GM21515 (cell line): ENCODE data around the gene ATG9A.
"Not testable (repeated sequence)": the region's sequence is repeated elsewhere in the genome, so short reads cannot be mapped to it uniquely, and the experiment has no call there.

Experiments used
- ATAC-seq: cut with Tn5 transposase; IDR thresholded peaks from one replicate; pipeline ENCODE4 v1.9.1; 2021; ENCODE audit not compliant: unreplicated experiment

ATG9A gene, protein sequence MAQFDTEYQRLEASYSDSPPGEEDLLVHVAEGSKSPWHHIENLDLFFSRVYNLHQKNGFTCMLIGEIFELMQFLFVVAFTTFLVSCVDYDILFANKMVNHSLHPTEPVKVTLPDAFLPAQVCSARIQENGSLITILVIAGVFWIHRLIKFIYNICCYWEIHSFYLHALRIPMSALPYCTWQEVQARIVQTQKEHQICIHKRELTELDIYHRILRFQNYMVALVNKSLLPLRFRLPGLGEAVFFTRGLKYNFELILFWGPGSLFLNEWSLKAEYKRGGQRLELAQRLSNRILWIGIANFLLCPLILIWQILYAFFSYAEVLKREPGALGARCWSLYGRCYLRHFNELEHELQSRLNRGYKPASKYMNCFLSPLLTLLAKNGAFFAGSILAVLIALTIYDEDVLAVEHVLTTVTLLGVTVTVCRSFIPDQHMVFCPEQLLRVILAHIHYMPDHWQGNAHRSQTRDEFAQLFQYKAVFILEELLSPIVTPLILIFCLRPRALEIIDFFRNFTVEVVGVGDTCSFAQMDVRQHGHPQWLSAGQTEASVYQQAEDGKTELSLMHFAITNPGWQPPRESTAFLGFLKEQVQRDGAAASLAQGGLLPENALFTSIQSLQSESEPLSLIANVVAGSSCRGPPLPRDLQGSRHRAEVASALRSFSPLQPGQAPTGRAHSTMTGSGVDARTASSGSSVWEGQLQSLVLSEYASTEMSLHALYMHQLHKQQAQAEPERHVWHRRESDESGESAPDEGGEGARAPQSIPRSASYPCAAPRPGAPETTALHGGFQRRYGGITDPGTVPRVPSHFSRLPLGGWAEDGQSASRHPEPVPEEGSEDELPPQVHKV

DNA sequence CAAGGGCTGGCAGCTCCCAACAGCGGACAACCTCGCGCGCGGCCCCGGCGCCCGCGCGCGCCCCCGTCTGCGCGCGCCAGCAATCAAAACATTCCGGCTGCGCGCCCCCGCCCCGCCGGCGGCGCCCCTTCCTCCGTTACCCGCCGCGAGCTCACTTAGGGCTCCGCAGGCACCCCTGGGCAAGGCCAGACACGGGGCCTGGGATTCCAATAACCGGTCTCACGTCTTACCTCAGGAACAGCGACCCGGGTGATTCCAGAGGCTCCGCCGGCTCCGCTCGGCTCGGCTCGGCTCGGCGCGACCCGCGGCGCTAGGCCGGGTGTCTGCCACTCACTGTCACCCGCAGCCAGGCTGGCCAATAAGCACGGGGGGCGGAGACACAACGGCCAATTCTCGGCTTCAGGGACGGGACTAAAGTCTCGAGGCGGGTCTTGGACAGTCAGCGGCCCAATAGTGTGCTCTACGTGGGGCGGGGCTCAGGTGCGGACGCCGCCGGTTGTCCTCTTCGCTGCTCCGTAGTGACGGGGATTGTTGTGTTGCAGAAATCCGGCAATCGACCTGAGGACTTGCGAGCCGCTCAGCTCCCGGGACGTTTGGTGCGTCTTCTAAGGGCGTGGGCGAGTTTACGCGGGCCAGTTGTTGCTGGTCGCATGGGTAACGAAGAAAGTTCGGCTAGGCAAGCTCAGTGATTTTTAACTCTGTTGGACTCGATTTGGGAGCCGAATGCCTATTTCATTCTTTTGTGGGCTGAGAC, at the start of gene ATG9A, which contains the start of gene ANKZF1:
Gene ATG9A (minus strand): TSS at position 332 of the 754 bp plus-strand sequence. CDS start 1,612 bp downstream, outside the sequence.
Gene ANKZF1 (plus strand): TSS at position 502 of the 754 bp plus-strand sequence. CDS start 452 bp downstream, outside the sequence.
- peak; percentile 97 for ATAC-seq

DNA sequence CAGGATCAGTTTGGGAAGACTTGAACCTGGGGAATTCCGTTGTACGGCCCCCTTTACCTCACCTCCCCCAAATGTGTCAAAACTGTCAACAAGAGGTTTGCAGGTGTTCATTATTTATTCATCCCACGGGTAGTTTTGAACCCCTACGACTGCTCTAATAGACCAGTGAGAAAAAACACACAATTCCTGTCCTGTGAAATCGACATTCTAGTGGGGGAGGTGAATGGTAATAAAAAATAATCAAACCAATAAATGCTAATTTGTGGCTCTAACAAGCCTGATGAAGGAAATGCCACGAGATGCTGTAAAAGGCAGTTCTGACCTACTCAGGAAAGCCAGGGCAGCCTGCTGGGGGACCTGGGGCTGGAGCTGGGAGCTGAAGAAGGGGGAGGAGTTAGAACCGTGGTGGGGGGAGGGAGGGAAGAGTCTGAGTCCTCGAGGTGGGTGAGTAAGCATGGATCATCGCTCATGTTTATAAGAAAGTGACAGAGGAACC, 49.3 kb upstream of the ATG9A start:
- ATAC-seq: no peak

DNA sequence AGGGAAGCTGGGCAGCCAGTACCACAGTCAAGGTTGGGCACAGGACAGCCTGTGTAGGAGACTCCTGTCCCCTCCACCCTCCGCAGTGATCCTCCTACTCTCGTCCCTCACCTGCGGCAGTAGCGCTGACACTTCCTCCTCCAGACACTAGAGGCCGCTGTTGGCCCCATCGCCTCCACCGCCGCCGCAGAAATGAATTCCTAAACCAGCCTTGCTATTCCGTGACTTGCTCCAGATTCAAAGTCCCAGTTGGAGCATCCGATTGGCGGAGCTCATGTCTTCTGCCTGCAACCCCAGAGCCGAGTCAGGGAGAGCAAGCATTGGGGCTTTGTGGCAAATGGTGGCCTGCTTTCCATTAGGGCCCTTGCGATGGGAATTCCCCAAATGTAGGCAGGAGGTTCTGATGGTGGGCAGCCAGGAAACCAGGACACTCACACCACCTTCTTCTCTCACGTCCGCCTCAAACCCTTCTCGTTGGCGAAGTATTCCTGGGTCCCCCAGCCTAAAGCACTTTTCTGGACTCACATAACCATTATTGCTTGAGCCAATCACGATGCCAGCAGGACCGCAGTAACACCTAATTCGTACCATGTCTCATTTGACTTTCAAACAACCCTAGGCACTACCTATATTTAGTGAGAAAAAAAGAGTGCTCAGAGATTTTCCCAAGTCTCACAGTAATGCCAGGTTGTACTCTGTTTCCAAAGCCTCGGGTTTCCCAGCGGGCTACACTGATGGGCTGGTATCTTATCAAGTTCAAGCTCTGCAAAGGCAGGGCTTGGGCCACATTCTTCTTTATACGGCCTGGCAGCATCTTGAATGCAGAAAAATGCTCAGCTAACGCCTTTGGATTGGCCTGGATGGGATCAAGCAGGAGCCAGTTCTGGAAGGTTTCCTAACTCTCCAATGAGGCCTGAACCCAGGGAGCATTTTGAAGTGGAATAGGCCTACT, 48.5 kb upstream of the ATG9A start:
- ATAC-seq: peak; percentile 29

DNA sequence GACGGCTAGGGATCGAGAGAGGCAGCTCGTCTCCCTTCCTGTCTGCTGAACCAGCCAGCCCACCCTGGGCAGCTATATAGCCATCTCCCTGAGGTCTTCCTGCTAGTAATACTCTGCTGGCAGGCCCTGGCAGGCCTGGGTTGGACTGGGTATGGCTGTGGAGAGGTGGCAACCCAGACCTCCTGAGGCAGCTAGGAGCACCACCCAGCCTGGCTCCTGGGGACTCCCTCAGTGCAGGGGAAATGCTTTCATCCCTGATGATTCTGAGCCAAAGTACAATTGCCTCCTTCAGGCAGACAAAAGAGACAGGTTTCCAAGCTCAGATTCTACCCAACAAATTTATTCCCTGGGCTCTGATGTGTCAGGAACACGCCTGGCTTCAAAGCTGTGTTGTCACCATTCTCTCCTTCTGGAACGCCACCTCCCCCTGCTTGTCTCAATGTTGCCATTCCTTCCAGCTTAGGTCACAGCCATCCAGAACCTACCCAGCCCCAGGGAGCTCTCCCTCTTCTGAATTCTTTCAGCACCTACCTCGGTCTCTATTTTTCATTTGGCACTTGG, 45.0 kb upstream of the ATG9A start:
- ATAC-seq: no peak

DNA sequence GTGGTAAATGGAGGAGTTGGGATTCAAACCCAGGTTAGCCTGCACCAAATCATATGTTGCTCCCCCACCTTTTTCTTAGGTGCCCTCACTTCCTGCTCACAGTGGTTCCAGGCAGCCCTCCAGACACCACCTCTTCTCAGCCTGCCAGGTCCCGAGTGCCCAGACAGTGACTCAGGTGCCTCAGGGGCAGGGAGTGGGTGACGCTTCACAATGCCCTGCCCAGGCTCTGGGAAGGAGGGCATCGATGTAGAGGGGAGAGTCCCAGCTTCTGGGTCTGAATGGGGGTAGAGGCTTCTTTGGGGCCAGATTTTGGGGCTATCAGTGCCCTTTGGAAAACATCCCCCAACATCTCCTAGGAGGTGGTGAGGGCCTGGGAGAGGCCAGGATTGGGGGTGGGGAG, 44.5 kb upstream of the ATG9A start:
- no peak for ATAC-seq

DNA sequence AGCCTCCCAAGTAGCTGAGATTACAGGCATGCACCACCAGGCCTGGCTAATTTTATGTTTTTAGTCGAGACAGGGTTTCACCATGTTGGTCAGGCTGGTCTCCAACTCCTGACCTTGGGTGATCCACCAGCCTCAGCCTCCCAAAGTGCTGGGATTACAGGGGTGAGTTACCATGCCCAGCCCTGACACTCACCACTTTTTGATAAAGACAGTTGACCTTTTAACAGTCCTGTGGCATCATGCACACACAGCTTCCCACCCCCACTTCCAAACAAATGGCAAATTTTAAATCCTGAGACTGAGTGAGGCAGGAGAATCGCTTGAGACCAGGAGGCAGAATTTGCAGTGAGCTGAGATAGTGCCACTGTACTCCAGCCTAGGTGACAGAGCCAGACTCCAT, 43.6 kb upstream of the ATG9A start:
- ATAC-seq: no peak

DNA sequence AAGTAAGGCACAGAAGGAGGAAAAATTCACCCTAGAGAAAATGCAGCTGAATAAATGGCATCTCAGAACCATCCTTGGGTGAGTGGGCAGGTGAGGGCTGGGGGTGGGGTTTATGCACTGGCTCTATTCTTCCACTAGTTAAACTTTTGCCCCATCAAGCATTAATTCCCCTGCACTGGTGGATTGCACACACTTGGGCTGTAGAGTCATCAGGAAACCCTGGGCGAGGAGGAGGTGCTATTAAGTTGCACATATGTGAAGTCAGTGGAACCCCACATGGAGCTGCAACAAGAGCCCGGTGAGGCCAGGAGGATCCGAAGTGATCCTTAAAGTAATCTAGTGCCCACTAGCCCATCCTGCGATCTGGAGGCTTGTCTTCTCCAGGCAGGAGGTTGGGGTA, 42.9 kb upstream of the ATG9A start:
- ATAC-seq: no peak

DNA sequence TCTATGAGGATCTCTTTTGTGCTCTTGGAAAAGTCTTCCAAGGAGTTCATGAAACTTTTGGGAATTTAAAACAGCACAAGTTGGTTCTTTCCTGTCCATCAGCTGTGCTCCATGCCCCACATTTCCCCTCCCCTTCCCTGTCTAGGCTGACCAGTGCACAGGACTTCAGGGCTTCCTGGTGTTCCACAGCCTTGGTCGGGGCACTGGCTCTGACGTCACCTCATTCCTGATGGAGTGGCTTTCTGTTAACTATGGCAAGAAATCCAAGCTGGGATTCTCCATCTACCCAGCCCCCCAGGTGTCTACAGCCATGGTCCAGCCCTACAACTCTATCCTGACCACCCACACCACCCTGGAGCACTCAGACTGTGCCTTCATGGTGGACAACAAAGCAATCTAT, 41.6 kb upstream of the ATG9A start:
- ATAC-seq: no peak

DNA sequence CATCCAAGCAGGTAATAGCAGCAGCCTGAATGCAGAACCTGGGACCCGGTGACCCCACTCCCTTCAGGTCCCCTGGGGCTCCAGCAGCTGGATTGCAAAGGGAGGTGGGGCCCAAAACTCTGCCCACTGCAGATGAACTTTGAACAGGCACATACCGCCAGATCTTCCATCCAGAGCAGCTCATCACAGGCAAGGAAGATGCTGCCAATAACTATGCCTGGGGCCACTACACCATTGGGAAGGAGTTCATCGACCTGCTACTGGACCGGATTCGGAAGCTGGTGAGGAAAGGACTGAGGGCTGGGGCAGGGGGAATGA, 40.6 kb upstream of the ATG9A start:
- no peak for ATAC-seq

DNA sequence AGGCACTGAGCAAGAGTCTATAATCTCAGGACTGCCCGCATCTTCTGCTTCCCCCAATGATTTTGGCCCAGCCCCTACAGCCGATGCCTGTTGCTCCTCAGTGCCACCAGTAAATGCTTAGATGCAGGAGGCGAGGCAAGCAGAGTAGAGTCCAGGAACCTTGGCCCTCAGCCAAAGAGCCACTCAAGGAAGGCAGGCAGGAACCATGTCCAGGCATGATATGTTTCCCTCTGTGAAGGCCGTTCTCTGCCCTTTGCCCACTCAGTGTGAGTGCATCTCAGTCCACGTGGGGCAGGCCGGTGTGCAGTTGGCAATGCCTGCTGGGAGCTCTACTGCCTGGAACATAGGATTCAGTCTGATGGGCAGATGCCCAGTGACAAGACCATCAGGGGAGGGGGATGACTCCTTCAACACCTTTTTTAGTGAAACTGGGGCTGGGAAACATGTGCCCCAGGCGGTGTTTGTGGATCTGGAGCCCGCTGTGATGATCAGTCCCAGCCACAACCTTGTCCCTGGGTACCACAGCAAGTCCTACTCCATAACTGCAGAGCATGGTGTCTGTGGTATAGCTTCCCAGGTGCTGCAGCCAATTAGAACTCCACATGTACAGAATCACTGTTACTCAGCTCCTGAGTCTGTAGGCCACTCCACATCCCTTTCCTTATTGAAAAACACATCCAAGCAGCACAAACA, 40.1 kb upstream of the ATG9A start:
- no peak for ATAC-seq

DNA sequence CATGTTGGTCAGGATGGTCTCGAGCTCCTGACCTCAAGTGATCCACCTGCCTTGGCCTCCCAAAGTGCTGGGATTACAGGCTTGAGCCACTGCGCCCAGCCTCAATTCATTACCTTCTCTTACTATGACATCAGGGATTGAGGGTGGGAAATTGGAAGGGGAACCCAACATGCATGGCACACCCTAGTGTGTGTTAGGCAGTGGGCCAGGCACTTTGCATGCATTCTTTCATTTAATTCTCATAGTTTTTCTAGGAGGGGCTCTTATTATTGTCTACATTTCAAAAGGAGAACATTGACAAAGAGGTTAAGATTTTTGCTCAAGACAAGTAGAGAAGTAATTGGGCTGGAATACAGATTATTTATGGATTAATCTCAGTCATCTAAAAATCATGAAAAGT, 38.9 kb upstream of the ATG9A start:
- ATAC-seq: no peak

DNA sequence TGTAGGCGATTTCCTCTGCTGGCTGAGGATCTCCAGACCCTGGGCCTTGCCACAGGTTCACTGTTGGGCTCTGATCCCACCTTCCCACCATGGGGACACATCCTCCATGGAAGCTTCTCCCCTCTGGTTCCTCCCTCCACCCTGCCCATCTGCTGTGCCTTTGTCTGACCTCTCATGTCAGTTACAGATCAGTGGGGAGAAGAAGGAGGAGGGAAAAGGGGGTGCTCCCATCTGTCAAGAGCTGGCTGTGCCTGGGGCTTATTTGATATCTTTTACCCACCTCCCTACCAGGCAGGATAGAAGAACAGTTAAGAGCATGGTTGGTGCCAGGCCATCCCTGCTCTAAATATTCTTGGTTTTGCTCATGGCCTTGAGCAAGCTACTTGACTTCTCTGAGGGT, 37.5 kb upstream of the ATG9A start:
- ATAC-seq: no peak

DNA sequence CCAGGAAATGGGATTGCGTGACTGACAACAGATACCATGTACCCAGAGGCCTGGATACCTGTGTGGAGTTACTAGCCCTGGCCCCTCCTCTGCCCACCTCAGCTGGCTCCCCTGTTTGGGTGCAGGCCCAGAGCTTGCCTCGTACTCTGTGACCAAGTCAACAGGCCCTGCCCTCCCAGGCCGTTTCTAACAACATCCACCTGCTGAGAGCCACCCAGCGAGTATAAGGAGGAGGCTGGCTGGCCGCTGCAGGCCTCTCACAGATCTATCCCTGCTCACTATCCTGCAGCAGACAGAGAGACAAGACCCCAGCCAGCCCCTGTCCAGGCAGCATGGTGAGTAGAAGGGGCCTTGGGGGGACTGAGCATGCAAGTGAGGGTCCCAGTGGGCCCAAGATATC, 36.8 kb upstream of the ATG9A start:
- ATAC-seq: no peak

DNA sequence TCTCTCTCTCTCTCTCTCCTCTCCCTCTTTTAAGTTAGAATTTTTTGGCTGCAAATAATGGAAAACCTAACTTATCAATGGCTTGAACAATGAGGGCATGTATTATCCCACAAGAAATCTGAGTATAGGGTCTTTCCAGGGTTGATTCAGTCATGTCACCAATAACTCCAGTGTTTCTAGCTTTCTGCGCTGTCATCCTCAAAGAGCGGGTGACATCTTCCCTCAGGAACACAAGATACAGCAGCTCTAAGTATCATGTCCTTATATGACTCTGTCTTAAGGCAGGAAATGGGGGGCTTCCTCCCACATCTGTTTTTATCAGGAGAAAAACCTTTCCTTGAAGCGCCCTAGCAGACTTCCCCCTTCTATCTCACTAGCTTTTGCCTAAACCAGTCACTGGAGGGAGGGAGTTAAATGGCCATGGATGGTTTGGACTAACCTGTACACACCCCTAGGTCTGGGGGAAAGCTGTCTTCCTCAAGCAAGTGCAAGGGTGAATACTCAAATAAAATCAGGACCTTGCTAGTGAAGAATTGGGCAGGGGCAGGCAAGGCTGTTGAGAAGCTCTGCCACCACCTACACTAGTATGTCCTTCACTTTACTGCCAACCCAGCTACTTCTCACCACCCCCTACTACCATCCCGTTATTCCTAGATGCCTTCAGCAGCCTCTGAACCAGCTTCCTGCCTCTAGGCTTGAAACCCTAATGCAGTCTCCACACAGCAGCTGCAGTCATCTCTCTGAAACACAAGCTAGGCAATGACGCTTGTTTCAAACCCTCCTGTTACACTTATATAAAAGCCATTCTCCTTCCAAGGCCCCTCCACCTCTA, 31.8 kb upstream of the ATG9A start:
- no peak for ATAC-seq

DNA sequence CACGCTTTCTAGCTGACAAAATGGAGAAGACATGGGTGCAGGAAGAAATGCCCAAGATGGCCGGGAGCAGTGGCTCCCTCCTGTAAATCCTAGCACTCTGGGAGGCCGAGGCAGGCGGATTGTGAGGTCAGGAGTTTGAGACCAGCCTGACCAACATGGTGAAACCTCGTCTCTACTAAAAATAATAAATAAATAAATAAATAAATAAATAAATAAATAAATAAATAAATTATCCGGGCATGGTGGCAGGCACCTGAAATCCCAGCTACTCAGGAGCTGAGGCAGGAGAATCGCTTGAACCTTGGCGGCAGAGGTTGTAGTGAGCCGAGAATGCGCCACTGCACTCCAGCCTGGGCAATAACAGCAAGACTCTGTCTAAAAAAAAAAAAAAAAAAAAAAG, 29.5 kb upstream of the ATG9A start:
- not testable (repeated sequence) for ATAC-seq

DNA sequence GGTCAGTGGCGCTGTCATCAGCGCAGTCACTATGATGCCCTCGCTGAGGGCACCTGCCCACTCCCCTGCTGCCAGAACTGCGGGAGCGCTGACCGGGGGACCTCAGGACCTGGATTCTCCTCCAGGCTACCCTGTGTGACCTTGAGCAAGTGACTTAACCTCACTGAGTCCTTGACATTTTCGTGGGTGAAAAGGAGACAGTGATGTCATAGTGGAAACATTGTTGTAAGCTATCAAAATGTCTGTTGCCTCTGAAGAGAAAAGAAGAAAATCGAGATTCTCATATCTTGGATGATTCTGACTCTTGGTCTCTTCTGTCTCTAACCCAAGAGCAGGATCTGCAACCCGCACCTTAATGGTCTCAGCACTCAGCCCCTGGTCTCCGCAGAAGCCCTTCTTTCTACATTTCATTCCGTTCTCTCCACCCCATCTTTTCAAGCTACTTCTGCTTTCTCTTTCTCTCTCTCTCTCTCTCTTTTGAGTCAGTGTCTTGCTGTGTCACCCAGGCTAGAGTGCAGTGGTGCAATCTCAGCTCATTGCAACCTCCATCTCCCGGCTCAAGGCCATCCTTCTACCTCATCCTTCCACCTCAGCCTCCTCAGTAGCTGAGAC, 25.3 kb upstream of the ATG9A start:
- ATAC-seq: peak; percentile 29

DNA sequence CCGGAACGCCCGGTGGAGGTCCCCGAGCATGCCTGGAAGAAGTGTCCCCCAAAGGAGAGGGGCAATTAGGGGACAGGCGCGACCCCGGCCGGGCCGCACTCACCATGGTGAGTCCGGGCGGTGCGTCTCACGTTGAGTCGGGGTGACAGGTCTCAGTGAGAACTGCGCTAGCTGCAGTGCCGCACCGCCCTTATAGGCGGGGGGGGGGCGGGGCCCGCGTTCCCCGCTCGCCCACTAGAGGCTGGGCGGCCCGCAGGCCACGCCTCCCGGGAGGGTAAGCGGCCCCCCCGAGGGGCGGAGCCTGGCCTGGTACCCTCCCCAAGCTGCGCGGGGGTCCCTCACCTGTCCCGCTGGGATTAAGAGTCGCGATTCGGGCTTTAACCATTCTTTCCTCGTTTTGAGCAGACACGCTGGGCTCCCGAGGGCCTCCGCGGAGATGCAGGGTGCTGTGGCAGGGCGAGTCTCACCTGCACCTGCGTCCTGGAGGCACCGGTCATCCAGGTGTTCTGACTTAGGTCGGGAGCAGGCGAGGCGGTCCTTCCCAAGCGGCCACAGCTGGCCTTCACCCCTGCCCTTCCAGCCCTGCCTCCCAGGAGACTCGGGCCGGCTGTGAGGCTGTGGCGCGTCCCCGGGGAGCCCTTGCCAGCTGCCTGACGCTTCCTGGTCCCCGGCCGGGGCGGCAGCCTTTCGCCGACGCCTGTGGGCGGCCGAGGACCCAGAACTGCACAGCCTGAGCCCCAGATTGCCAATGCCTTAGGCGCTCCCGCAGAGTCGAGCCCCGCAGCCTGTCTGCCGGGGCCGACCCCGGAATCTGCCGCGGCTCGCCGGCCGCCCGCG, 24.5 kb upstream of the ATG9A start, which contains the start of gene TUBA4A:
Gene TUBA4A (minus strand): TSS at position 166 of the 837 bp plus-strand sequence. CDS start 60 bp downstream, at position 106.
- ATAC-seq: peak; percentile 48
